Activated T-cell treated with anti-CD3 and anti-CD28 coated beads for 24 hours (primary cell): Measurements from ENCODE around the gene KCNJ9.
"Not testable (repeated sequence)": the region's sequence is repeated elsewhere in the genome, so short reads cannot be mapped to it uniquely, and the experiment has no call there.

Source experiments
- DNase-seq: peaks from one replicate; pipeline ENCODE4 v3.0.0-alpha.2; 2020; ENCODE audit warnings: low read depth

Gene KCNJ9

GRCh38 chr1:160081261-160081936 lies at the start of gene KCNJ9:
Gene KCNJ9, plus strand, starts transcription at chr1:160081538. Its CDS starts 2,493 bp downstream, at chr1:160084031.
- DNase-seq = no peak

DNA sequence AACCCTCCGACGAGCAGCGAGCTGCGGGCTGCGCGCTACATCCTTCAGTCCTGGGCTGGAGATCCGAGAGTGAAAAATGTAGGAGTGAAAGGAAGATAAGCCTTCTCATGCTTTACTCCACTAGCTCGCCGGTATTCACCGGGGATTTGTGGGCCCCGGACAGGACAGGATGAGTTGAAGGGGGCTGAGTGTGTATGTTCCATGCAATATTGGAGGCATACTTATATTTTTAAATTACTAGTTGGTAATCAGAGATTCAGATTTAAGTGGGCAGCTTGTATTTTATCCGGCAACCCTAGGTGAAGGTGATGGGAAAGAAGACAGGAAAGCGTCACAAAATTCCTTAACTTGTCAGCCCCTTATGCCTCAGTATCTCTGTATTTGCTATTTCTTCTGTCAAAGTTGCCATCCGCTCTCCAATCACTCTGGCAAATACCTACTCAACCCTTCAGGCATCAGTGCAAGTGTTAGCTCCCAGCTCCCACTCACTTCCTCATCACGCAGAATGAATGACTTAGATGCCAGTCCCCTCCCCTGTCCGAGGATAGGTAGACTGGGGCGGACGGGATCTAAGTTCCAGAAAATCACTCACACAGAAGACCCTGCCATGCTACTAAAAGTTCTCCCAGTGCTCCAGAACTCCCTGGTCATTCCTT lies 49.0 kb upstream of the KCNJ9 start:
- DNase-seq = no peak

GRCh38 chr1:160040476-160040875 lies 40.9 kb upstream of the KCNJ9 start:
- DNase-seq = no peak

DNA sequence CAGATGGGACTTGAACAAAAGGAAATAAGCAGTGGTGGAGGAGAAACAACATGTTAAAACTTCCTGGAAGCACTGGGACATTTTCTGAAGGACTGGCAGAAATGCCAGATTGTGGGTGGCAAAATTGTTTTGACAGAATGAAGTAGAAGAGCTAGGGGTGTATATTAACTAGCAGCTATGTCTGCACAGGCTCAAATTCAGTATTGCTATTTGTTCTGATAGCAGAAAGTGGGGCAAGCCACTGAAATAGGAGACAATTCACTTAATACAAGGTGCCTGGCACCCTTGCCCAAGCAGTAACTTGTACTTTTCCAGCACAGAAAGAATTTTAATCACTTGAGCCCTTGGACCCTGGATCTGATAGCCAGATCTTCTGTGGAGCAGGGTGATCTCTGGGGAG lies 37.8 kb upstream of the KCNJ9 start:
- no peak for DNase-seq

GRCh38 chr1:160045653-160046052 lies 35.7 kb upstream of the KCNJ9 start:
- no peak for DNase-seq

GRCh38 chr1:160046494-160047110 lies 34.7 kb upstream of the KCNJ9 start:
- no peak for DNase-seq

GRCh38 chr1:160047111-160047991 lies 34.0 kb upstream of the KCNJ9 start:
- no peak for DNase-seq

DNA sequence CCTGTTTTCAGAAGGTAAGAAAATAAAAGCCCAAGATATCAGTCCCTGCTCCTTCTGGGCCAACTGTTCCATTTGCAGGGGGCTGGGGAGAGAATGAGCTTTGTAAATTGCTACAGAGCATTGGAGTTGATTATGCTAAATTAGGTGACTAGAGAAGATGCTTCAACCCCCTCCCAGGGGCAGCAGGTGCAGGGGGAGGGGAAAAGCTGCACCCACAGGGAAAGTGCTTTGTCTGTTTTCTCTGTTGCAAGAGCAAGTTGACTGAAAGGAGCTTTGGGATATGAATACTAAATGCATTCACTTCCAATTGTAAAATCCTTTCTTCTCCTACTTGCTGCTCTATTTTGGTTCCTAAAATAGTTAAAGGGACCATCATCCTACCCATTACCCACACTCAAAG lies 33.0 kb upstream of the KCNJ9 start:
- no peak for DNase-seq

DNA sequence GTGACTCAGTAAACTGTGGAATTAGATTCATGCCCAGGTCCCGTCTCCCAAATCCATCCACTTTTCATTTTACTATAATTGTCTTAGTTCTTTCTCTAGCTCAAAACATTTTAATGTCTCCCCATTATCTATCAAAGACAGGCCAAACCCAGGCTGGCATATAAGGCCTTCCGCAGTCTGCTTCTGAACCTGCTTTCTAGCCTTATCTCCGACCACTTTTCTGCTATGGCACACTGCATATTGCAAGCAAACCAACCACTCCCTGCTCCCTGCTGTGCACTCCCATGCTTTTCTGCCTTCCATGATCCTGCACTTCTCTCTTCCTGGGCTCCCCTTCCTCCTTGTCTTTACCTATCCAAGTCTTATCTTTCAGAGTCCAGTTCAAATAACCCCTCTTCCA lies 32.2 kb upstream of the KCNJ9 start:
- no peak for DNase-seq

GRCh38 chr1:160050182-160050581 lies 31.2 kb upstream of the KCNJ9 start:
- DNase-seq = not testable (repeated sequence)

DNA sequence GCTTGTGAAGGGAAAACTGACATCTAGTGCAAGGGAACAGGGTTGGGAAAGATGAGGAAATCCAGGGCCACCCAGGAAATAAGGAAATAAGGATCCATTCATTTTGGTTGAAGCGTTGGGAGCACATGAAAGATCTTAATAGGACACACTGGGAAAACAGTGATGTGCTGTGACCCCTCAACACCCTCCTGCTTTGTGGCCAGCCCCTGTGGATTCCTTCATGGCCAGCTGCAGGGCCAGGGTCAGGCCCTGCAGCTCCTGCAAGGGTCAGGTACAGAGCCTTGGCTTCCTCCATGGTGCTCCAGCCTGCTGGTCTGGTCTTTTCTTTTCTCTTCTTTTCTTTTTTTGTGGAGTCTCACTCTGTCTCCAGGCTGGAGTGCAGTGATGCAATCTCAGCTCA lies 30.7 kb upstream of the KCNJ9 start:
- no peak for DNase-seq

DNA sequence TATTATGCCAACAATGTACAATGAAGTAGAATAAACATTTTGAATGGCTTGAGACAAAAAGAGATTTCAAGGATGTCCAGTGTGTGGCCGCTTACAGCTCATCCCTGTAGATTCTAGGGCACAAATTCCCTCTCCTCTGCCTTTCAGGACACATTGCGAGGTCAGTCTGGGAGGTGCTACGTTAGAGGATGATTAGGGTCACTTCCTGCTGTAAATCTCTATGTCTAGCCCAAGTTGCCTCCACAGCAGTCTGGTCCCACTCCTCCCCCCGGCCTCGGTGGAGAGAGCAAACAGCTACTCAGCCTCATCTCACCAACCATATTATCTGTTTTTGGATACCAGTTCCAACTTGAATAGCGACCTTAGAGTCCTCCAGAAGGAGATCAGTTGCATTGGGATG lies 28.4 kb upstream of the KCNJ9 start:
- DNase-seq = no peak

DNA sequence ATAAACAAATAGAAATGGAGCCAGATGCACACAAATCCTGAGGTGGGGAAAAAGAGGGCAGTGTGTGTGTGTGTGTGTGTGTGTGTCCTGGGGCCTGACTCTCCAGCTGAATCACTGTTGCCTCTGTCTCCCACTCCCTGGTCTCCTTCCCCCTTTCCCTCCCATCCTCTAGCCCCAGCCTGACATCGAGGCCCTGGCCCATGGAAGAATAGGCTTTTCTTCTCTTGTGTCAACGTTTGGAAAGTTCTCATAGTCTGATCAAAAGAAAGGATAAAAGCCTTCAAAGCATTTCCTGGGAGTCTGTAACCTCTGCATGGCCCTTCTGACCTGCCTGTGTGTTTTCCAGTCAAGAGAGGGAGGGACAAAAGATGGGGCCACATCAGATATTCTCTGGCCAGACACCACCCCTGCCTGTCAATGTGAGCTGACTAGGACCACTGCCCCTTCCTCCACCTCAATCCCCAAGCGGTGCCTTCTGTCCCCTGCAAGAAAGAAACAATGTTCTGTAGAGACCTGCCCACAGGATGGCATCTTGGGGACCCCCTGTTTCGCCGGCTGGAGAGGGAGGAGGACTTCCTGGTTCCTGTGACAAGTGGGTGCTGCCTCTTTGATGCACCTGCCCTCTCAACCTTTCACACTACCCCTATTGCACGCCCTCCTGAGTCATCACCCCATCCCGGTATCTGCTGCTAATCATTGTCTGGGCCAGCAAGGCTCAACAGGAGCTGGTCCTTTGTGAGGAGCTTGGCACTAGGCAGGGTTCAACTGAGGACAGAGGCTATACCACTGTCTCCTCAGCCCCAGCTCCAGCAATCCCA lies 27.6 kb upstream of the KCNJ9 start:
- DNase-seq = no peak

DNA sequence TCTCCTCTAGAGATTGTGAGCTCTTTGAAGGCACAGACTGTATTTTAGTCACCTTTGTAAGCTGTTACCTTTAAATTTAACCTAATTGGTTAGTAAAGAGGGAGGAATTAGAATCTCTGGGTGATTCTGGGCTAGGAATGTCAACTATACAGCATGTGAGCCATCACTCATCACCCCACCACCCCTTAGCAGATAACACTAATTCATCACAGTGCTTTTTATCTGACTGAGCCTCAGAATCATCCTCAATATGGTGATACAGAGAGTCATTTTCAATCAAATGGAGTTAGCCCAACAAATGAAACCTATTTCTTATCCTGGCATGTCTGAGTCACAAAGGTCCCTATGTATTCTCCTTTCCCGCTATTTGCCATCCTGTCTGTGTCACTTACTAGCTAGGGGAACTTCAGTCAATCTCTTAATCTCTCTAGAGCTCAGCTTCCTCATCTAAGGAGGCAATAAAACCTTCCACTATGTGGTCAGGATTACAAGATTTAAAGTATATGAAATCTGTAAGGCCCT lies 24.6 kb upstream of the KCNJ9 start:
- DNase-seq = no peak

GRCh38 chr1:160058087-160058486 lies 23.3 kb upstream of the KCNJ9 start:
- DNase-seq = no peak

DNA sequence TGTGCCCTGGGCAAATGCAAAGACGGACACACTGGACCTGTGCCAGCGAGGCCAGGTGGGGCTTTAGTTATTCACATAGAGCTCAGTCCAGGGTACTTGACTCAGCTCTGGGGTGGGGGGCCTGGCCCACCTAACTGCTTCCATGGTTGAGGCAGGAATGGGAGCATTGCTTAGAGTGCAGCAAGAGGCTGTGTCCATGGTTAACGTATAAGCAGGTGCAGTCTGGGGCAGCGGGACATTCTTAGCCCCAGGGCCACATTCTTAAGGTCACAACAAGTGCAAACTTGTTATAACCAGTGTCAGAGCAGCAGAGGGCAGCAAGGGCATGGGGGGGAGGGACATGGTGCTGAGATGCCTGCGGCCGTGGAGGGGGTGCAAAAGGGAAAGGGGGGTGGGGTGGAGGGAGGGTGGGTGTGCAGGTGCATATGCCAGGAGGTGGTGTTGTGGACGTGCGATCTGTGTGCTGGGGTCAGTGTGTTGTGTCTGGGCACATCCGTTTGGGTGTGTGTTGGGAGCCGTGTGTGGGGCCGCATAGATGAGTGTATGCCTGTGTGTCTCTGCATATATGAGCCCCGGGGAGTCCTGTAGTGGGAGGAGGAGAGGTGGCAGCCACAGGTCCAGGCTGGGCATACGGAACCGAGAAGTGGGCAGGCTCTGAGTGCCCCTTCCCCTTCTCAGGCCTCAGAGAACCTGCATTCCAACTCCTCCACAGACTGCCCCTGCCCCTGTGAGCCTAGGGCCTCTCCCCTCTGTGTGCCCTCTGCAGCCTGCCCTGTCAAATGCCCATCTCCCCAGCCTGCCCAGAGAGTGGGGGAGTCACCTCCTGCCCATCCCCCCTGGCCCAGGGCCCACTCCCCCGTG lies 19.7 kb upstream of the KCNJ9 start:
- no peak for DNase-seq

- DNase-seq = no peak
These were observed 19.2 kb upstream of the KCNJ9 start for GRCh38 chr1:160062230-160062532.

DNA sequence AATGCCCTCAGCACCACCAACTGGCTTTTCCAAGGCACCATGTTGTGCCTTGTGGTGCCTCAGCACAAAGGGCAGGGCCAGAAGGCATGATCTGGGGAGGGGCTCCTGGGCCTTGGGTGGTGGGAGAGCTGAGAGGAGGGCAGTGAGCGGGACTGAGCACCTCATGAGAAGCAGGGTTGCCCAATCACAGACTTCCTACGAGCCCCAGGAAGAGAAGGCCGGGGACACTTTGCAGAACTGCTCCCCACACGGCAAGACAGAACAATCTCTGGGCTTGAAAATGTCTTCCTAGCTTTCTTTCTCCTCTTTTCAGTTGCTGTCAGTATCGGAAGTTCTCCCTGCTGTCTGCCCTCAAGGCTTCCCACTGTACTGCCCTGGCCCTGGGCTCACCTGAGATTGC lies 18.2 kb upstream of the KCNJ9 start:
- DNase-seq = no peak

- DNase-seq = no peak
These were observed 17.2 kb upstream of the KCNJ9 start for GRCh38 chr1:160064164-160064563.

DNA sequence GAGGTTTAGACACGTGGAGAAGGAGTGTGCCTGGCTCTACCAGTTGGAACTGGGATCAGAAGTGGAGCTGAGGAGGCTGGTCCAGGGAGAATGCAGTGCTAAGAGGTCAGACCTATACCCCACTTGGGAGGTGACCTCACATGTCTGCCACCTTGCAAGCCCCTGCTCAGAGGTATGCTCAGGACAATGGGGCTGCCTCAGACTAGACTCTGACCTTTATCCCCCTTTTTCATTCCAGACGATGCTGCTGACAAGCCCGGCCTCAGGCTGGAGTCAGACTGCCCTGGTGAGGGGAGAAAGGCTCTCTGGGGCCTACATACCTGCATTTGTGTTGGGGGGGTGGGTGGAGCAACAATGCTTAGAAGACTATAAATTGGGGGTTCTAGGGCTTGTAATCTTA lies 16.6 kb upstream of the KCNJ9 start:
- DNase-seq = no peak
